Epidermal melanocyte (primary cell): ENCODE results near the gene CTBS.
"Not testable (repeated sequence)": the region's sequence is repeated elsewhere in the genome, so short reads cannot be mapped to it uniquely, and the experiment has no call there.

ENCODE experiments used
- DNase-seq: peaks from one replicate; pipeline ENCODE4 v3.0.0; 2011; ENCODE audit warnings: low spot score; ENCODE audit not compliant: insufficient read length

Gene CTBS

GRCh38 chr1:84585803-84586202 is 11.6 kb upstream of the CTBS start:
- DNase-seq, result no peak

- no peak for DNase-seq
These were observed 9.9 kb upstream of the CTBS start for GRCh38 chr1:84584126-84584525.

GRCh38 chr1:84583648-84584047 is 9.4 kb upstream of the CTBS start:
- DNase-seq, result no peak

DNA sequence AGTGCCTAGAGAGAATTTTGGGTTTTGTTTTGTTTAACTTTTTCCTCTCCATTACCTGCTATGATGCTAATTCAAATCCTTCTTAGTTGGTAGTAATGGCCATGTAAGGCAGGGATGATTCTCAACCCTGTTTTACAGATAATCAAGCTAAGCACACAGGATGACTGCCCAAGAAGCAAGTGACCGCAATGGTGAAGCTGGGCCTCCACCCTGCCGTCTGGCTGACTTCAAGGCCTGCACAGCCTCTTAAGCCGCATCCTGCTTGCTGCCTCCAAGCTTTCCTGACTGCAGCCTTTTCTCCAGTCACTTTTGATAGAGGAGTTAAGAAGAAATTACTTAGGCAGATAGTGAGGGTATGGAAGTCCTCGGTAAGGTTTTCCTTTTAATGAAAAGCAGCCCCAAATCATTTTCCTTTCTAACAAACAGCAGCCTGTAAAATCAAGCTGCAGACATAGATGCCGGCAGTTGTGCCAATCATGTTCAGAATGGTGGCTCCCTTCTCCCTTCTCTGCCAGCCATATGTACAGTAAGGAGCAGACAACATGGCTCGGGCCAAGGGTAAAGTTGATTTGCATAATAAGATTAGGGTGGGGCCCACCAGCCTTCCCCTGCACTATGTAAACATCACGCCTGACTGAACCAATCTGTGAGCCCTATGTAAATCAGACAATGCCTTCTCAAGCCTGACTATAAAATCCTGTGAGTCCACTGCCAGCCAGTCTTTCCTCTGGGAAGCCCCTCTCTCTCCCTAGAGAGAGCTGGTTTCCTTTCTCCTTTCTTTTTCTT is 8.8 kb upstream of the CTBS start:
- no peak for DNase-seq

GRCh38 chr1:84581648-84582047 is 7.4 kb upstream of the CTBS start:
- DNase-seq, result no peak

DNA sequence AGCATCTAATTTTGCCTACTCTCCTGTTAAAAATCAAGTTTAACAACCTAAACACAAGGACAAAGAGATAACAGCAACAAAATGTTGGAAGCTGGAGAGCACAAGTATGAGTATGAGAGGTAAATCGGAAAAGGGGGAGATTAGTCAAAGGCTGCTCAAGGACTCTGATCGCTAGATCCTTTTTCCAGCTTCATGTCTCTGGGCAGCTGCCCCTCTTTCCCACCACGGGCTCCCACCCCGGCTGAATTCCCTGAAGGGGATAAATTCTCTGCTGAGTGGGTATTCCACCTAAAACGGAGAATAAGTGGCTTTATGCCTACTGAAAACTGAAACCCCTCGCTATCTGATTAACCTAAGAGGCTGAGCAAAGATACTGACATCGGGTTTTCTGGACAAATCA is 696 bp upstream of the CTBS start:
- no peak for DNase-seq

DNA sequence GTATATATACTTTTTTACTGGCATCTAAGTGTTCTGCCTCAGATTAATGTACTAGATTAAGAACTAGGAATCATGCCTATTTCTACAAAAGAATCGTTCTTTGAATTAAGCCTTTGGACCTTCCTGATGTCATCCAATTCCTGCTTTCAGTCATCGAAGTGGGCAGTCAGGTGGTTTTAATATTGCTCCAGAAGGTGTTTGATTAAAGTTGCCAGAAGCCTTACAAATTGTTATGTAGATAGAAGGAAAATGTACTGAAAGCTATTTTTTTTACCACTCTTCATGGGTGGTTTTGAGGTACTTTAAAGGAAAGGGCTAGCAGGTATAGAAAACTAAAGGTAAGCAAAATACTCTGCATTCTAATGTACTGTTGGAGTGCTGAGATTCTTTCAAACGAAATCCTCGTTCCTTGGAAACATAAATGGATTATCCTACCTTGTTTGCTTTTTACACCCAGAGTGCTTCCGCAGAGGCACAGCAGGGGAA is 716 bp downstream of the CTBS start:
- no peak for DNase-seq

DNA sequence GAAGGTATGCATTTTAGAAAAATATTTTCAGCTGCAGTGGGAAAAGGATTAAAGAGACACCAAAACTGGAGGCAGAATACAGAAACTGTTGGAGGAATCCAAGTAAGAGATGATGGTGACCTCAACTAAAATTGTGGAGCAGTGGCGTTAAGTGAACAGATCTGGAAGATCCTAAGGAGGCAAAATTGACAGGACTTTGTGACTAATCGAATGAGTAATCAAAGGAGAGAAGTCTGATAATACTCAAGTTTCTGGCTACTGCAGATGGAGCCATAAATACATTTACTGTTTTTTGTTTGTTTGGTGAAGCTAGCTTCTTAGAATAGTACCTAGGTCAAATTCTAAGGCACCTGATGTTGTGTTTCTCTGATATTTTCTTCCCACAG is 3.1 kb downstream of the CTBS start:
- no peak for DNase-seq

DNA sequence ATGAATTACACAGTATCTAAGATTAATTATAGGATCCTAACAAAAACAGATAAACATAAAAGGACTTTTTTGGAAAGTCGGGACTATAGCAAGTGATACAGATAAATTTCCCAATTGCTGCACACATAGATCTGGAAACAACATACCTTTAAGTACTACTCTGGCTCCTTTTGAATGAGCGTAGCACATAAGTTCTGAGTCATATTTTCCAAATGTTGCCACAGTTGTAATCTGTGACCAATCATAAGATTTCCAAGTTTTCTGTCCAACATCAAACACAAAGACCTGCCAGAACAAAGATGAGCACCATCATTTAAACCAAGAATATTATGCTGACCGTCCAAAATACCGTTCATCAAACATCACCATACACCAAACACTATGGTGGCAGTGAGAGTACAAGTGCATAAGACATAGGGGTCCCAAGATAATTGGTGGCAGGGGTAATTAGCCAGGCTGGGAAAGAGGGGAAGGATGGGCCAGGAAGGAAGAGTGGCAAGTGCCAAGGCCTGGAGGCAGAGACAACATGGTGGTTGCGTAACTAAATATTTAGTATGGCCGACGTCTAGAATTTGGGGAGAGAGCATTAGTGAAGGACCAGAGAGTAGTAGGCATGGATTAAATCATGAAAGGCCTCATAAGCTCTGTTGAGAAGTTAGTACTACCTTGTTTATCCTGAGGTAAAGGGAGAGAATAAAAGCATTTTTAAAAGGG is 3.6 kb downstream of the CTBS start:
- DNase-seq, result no peak

DNA sequence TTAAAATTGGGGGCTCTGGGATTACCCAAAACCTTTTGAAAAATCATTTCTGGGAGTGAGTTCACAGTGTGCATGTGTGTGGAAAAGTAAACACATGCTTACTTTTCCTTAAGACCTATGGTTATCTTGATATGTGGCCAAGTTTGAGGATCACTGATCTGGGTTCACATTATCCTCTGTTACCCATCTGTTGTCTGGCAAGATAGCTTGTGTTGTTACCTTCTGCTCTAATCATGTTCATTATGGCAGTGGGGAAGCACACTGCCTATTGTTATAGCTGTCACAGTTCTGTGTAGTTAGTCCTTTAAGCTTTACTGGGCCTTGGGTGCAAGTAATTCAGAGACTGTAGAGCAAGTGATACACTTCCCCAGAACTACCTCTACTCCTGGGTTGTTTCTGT is 5.0 kb downstream of the CTBS start:
- DNase-seq, result no peak

- no peak for DNase-seq
These were observed 23.4 kb downstream of the CTBS start for GRCh38 chr1:84550826-84551225.

DNA sequence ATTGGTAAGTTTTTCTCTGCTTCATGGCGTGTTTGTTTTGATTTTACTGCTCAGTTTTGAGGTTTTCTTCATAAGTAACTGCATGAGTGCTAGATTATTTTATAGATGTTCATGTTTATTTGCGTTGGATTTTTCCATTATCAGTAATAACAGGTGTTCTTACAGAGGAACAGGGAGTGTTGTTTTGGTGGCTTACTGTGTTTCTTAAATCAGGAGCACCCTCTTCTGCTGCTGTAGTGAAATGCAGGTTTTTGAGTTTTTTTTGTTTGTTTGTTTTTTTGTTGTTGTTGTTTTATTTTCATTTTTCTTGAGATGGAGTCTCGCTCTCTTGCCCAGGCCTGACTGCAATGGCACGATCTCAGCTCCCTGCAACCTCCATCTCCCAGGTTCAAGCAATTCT is 32.6 kb downstream of the CTBS start:
- DNase-seq, result no peak

GRCh38 chr1:84540759-84541158 is 33.5 kb downstream of the CTBS start:
- DNase-seq, result no peak

DNA sequence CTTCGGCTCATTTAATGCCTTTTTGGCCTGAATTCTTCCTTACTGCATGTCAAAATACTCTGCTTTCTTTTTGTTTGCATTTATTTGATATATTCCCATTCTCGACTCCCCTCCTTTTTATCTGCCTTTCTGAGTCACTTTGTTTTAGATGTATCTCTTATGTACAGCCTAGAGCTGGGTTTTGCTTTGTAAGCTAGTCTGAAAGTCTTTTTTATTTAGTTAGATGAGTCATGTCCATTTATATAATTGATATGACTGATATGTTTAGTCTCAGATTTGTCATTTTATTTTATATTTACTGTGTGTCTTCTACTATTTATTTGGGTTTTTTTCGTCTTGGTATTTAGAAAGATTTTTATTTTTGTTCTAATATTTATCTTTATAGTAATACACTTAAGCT is 34.3 kb downstream of the CTBS start:
- no peak for DNase-seq

DNA sequence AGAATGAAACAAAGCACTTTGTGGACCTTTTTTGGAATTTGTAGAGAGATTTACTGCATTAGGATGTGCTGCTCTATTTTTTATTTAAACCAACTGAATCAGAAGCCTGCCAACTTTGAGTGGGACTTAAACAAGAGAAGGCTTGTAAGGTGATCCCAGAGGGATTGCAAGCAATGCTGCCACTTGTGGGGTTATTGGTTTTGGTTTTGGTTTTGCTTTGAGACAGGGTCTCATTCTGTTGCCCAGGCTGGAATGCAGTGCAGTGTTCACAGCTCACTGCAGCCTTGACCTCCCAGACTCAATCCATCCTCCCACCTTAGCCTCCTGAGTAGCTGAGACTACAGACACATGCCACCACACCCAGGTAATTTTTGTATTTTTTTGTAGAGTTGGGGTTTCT is 35.6 kb downstream of the CTBS start:
- DNase-seq, result no peak

DNA sequence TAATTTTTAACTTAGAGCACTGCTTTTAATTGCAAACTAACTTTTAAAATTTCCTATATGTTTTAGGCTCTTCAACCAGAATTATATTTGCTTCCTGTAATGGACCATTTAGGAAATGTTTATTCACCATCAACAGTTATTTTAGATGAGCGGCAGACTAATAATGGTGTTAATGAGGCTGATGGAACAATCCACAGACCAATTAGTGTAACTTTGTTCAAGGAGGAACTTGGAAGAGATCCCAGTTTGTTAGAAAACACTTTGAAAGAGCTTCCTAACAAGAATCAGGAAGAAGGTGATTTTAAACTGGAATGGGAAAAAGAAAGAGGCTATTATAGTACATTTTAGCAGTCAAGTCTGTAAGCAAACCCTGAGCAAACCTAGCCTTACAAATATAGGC is 48.5 kb downstream of the CTBS start:
- DNase-seq, result no peak

GRCh38 chr1:84524590-84524989 is 49.6 kb downstream of the CTBS start:
- no peak for DNase-seq

DNA sequence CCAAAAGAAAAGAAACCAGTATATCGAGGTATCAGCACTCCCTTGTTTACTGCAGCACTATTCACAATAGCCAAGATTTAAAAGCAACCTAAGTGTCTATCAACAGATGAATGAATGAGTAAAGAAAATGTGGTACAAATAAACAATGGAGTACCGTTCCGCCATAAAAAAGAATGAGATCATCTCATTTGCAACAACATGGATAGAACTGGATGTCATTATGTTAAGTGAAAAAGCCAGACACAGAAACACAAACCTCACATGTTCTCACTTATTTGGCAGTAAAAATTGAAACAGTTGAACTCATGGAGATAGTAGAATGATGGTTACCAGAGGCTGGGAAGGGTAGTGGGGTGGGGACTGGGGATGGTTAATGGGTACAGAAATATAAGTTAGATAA is 63.6 kb downstream of the CTBS start:
- no peak for DNase-seq

GRCh38 chr1:84510165-84510564 is 64.1 kb downstream of the CTBS start:
- no peak for DNase-seq

DNA sequence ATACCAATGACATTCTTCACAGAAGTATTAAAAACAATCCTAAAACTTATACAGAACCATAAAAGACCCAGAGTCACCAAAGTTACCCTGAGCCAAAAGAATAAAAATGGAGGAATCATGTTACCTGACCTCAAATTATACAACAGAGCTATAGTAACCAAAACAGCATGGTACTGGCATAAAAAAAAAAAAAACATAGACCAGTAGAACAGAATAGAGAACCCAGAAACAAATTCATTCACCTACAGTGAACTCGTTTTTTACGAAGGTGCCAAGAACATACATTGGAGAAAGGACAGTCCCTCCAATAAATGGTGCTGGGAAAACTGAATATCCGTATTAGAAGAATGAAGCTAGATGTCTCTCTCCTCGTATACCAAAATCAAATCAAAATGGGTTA is 65.2 kb downstream of the CTBS start:
- no peak for DNase-seq

GRCh38 chr1:84508510-84508909 is 65.7 kb downstream of the CTBS start:
- no peak for DNase-seq

DNA sequence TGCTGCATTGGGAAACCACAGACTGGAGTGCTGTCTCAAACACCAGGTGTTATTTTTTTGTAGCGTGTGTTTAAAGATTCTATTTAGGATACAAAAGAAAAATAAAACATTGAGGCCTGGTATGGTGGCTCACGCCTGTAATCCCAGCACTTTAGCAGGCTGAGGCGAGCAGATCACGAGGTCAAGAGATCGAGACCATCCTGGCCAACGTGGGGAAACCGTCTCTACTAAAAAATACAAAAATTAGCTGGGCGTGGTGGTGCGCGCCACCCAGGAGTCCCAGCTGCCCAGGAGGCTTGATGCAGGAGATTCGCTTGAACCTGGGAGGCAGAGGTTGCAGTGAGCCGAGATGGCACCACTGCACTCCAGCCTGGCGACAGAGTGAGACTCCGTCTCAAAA is 66.4 kb downstream of the CTBS start:
- not testable (repeated sequence) for DNase-seq
